Inflammatory macrophage treated with lipopolysaccharide for 4 hours (primary cell): ENCODE results near the gene FBXW5.

Experiments
- DNase-seq: peaks from one replicate; pipeline ENCODE4 v3.0.0-alpha.2; 2020

The FBXW5 gene

DNA sequence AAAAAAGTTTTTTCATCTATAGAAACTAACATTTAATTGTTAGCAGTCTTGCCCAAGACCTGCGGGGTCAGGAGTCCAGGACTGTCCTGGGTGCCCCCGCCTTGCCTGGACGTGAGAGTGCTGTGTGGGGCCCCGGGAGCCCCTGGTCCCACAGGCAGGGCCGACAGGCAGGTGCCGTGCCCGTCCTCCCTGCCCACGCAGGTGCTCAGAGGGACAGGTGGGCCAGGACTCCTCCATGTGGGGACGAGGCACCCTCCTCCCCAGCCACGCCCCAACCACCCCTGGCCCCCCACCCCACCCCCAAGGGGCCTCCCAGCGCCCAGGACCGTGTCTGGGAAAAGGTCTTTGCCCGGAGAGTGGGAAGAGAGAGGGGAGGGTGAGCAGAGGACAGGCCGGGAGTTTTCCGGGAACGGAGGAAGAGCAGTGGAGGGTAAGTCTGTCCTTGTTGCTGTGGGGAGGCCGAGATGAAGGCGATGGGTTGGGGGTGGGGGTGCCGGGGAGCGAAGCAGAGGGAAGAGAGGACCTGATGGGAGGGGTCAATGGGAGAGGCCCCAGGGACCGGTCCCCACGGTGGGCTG lies 4.8 kb upstream of the FBXW5 start:
- no peak for DNase-seq

DNA sequence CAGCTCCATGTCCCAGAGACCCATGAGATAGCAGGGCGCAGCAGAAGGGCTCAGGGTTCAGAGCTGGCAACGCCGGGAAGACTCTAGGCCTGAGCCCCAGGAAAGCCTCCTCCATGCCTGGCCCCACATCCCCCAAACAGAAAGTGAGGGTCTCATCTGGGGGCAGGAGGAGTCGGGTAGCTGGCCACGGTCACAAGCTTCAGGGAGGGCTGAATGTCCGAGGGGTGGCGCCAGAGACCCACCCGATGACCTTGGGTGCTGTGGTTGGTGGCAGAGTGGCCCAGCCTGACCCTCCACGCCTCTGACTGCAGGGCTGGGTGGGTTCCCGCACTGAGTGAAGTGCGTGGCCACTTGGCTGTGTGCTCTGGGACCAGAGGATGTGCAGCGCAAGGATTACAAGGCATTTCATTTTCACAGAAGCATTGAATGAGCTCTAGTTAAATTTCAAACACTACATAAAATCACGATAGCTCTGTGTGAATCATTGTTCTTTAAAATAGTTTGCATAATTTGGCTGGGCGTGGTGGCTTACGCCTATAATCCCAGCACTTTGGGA lies 3.5 kb upstream of the FBXW5 start:
- DNase-seq: peak; percentile 44

DNA sequence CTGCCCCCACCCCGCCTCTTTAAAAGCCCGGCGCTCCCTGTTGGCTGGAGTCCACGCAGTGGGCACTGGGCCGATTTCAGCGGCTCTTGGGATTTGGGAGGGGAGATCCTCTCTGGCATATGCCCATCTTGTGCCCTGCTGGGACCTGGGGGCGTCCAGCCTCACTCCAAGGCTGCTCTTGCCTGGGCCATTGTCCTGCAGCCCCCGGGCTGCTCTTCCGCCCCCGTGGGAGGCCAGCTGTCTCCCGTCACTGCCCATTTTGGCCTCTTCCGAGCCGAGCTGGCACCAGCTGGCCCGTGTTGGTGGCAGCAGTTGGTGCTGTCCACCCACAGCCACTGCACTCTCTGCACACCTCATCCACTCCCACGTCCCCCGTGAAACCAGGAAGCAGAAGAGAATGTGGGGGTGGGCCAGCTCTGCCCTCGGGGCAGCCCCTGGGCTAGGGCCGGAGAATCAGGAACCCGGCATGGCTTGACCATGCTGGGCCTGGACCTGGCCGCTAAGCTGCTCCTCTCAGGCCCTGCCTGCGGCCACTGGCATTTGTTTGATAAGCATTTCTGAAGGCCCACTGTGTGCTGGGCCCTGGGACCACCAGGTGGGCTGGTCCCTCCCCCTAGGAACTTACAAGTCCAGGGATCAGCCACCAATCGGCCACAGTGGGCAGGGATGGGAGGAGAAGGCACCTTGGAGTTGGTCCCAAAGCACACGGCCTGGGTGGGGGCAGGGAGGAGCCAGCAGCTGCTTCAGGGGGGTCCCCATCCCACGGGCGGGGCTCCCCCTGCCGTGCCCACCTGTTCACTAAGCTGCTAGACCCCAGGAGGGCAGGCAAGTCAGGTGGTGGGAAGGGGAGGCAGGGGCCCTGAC lies 2.7 kb upstream of the FBXW5 start:
- DNase-seq: no peak

DNA sequence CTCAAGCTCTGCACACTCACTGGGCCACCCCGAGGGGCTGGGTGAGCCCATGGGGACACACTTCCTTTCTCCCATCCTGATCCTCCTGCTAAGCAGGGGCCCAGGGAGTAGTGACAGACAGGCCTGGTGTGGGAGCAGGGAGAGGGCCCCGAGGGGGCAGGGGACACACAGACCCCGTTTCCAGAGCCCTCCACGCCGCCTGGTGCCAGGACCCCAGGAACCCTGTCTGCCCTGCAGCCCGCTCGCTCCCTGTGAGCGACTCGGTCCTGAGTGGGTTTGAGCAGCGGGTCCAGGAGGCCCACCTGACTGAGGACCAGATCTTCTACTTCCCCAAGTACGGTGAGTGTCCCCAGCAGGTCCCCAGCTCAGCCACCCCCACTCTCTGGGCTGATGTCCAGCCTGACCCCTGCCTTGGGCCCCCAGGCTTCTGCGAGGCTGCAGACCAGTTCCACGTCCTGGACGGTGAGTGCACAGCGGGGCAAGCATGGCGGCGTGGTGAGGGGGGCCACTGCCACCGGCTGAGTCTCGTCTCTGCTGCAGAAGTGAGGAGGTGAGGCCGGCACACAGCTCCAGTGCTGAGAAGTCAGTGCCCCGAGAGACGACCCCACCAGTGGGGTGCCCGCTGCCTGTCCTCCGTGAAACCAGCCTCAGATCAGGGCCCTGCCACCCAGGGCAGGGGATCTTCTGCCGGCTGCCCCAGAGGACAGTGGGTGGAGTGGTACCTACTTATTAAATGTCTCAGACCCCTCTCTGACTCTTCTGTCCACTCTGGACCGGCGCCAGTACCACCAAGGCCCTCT lies 1.9 kb upstream of the FBXW5 start:
- no peak for DNase-seq

- DNase-seq: no peak
Measured at GRCh38 chr9:136945333-136946227, 1.0 kb upstream of the FBXW5 start.

DNA sequence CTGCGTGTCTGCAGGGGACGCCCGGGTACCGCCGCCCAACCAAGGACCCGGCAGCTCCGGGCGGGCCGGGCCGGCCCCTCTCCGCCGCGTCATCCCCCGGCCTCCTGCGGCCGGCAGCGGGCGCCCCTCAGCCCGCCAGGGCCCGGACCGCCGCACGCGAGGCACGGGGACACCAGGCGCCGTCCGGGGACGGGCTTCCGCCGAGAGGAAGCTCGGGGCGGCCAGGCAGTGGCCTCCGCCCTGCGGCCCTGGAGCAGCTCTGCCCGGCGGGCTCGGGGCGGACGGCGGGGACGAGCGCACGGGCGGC lies 373 bp downstream of the FBXW5 start:
- DNase-seq: peak; percentile 72

DNA sequence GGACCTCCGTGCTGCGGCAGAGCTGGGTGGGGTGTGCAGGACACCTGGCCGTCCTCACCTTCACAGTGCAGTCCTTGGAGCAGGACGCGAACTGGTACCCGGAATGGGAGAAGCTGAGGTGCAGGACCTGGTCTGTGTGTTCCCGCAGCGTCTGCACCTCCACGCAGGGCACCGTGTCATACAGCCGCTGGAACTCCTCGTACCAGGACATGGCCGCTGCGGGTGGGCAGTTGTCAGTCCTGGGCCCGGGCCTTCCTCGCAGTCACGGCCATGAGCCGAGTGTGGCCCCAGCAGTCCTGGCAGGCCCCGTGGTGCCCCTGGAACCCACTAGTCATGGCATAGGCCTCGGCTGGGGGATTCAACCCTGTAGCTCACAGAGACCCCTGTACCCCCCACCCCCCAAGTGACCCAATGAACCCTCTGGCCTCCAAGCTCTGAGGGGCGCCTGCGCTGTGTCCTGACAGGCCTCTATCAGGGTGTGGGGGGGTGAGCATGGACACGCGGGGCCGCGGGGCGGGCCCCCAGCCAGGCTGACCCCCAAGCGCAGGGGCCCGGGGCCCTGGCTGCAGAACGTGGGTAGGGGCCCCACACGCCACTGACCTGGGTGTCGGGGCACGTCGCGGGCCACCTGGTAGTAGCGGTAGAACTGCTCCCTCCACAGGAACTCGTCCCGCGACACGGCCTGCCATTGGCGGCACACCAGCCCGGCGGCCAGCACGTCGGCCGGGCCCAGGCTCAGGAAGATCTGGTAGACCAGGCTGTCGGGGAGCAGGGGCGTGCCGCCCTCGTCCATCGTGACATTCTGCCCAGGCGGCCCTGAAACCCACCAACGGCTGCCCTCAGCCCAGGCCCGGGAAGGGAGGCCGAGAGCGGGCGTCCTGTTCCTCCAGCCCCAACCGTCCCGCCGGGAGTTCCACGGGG lies 987 bp downstream of the FBXW5 start:
- peak; percentile 39 for DNase-seq

DNA sequence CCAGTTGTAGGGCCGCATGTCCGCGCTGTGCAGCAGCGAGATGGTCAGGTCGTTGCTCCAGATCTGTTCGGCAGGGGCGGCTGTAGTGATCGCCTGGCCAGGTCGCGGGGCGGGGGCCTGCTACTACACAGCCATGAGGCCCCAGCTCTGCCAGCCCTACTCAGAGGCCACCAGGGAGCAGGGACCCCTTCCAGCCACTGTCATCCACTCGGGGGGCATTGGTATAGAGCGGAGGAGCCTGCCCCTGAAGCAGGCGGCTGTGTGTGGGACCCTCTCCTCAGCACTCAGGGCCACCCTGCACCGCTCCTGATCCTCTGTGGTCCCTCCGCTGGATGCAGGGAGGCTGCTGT lies 1.7 kb downstream of the FBXW5 start:
- DNase-seq: no peak

DNA sequence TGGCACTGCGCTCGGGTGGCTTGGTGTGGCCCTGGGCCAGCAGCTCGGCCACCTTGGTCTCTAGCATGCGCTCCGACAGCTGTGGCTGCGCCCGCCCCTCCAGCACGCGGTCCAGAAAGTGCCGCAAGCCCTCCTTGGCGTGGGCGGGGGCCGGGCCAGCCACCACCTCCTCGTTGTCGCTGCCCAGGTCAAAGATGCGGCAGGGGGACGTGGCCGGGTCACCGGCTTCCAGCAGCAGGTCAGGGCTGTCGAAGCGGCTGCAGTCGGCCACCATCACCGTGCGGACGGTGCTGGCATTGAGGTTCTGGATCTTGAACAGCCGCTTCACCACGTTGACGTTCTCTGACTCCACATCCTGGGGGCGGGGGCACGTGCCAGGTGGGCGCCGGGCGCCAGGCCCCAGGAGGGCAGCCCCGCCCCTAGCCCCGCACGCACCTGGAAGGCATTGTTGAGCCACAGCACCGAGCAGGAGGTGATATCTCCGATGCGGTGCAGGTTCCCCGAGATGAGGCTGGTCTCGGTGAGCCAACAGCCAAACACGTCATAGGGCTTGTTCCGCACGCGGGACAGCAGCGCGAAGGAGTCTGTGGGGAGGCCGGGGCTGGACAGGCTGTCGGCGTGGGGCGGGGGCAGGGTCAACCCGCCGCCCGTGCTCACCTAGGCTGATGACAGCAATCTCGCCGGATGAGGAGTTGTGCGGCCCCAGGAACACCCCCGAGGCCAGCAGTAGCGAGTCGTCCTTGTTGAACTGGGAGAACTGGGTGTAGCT lies 2.2 kb downstream of the FBXW5 start:
- DNase-seq: no peak

DNA sequence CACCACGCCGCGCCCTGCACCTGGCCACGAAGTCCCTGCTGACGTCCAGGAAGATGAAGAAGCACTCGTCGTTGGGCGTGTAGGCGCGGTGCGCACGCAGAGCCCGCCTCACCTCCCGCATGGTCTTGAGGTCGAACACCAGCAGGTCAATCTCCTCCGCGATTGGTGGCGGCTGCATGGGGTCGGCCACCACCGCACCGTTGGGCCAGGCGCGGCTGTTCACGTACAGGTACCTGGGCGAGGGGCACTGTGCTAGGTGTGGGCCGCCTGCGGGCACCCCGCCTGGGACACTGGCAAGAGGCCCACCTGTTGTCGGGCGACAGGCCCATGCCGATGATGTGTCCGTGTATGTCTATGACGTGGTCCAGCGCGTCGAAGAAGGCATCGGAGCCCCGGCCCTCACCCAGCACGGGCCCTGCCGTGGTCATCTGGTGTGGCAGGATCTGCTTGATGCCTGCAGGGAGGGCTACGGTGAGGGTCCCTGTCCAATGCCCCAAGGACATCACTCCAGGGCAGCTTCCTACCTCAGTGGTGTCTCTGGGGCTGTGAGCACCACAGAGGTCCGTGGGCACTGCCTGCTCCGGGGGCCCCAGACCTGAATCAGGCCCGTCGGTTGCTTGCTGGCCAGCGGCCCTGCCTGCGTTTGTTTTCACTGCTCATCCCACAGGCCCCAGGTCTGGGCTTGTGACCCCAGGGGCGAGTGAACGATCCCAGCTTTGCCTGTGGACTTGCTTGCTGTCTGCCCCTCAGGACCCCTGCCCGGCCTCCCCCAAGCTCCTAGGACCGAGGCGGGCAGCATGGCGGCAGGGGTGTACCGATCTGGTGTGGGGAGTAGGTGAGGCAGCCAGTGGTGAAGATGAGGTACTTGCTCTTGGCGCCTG lies 3.1 kb downstream of the FBXW5 start:
- DNase-seq: no peak

- DNase-seq: no peak
Measured at GRCh38 chr9:136940526-136941230, 3.9 kb downstream of the FBXW5 start.

DNA sequence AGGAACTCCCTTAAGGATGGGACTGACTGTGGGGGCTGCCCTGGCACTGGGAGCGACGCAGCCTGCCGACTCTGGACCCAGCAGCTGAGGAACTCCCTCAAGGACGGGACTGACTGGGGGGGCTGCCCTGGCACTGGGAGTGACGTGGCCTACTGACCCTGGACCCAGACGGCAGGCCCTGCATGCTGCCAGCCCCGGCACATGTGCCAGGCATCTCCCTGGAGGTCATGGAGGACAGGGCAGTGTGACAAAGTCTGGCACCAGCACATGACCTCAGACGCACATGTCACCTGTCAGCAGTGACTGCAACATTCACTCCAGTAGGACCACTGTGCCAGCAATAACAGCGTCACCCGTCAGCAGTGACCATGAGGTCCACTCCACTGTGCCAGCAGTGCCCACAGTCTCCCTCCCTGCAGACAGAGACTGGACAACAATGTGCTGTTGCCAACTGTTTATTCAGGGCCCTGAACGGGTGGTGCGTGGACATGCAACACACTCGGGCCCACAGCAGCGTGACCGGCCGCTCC lies 4.5 kb downstream of the FBXW5 start:
- no peak for DNase-seq

GRCh38 chr9:136939431-136939995 lies 5.0 kb downstream of the FBXW5 start:
- DNase-seq: no peak

- DNase-seq: no peak
Measured at GRCh38 chr9:136937186-136938001, 7.1 kb downstream of the FBXW5 start.

DNA sequence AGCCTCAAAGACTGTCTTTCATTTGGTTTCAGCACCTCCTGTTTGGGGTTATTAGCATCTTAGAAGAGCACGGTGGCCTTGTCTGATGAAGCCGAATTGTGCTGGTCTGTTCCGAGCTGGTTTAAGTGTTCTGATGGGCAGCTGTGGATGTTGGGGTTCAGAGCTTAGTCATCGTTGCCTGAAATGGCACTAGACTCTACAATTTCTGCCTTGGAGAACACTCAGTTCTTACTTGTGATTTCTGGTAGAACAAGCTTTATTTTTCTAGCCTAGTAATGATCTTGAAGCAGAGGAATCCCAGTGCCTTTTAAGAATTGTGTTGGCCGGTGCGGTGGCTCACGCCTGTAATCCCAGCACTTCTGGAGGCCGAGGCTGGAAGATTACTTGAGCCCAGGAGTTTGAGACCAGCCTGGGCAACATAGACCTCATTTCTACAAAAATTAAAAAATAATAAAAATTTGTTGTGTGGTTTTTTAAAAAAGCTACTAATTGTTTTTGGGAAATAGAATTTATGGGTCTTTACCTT lies 7.8 kb downstream of the FBXW5 start:
- DNase-seq: no peak

DNA sequence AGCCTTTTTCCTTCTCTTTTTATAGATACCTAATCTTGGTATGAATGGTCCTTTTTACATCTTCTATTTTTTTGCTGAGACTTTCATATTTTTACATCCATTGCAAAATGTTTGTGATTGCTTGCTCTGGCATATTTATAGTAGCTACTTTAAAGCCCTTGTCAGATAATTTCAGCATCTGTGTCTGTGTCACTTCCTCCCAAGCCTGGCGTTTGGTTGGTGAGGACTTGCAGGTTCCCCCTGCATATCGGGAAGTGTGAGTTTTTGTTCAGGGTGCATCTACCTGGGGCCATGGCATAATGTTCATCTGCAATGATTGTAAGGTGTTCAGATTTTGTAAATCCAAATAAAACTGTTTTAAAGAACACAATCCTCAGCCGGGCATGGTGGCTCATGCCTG lies 8.9 kb downstream of the FBXW5 start:
- peak; percentile 51 for DNase-seq

DNA sequence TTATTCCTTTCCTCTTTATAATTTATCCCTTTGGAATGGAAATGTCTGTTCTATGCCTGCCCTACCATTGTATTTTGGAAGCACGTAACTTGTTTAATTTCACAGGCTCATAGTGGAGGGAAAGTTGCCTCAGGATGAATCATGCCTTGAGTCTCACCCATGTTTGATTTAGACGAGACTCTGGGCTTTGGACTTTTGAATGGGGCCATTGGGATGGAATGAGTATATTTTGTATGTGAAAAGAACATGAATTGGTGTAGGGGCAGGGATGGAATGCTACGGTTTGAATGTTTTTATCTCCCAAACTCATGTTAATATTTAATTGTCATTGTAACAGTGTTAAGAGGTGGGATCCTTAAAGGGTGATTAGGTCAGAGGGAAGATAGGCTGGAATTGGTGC lies 10.3 kb downstream of the FBXW5 start:
- no peak for DNase-seq
